Stimulated activated CD4-positive, alpha-beta T cell treated with anti-CD3 and anti-CD28 coated beads, Interleukin-15, amount 100 ng/mL, for 1 hour (primary cell): ENCODE results near the gene MED1.
A peak's percentile ranks its signal among the peaks of the same experiment; 100 is the strongest.
"Not testable (repeated sequence)": the region's sequence is repeated elsewhere in the genome, so short reads cannot be mapped to it uniquely, and the experiment has no call there.

Experiments
- DNase-seq, 2 donors: peaks; one replicate each; pipeline ENCODE4 v3.0.0-alpha.2; 2020; ENCODE audit warnings: low read depth in 1 of 2, low spot score in 1 of 2

The MED1 gene

GRCh38 chr17:39450847-39451581, at the start of gene MED1:
Gene MED1, minus strand, starts transcription at chr17:39451263. Its CDS starts 201 bp downstream, at chr17:39451062.
- peak; percentile 76 to 78 for DNase-seq

- DNase-seq = not testable (repeated sequence)
These were observed 45.9 kb upstream of the MED1 start for GRCh38 chr17:39496921-39497320.

GRCh38 chr17:39487946-39488345, 36.9 kb upstream of the MED1 start:
- DNase-seq = no peak

- DNase-seq = not testable (repeated sequence)
These were observed 36.4 kb upstream of the MED1 start for GRCh38 chr17:39487490-39487889.

- DNase-seq = no peak
These were observed 35.2 kb upstream of the MED1 start for GRCh38 chr17:39486242-39486641.

GRCh38 chr17:39485555-39485954, 34.5 kb upstream of the MED1 start:
- DNase-seq = no peak

- no peak for DNase-seq
These were observed 33.1 kb upstream of the MED1 start for GRCh38 chr17:39484178-39484577.

GRCh38 chr17:39483506-39483905, 32.4 kb upstream of the MED1 start:
- no peak for DNase-seq

GRCh38 chr17:39479631-39480030, 28.6 kb upstream of the MED1 start:
- DNase-seq = not testable (repeated sequence)

GRCh38 chr17:39473310-39473709, 22.2 kb upstream of the MED1 start:
- no peak for DNase-seq

GRCh38 chr17:39468610-39469009, 17.5 kb upstream of the MED1 start:
- not testable (repeated sequence) for DNase-seq

GRCh38 chr17:39464639-39465181, 13.6 kb upstream of the MED1 start:
- not testable (repeated sequence) for DNase-seq

- no peak for DNase-seq
These were observed 11.7 kb upstream of the MED1 start for GRCh38 chr17:39462631-39463375.

GRCh38 chr17:39461926-39462569, 11.0 kb upstream of the MED1 start:
- DNase-seq = peak in 1 of 2 donors; percentile 53

GRCh38 chr17:39461113-39461925, 10.3 kb upstream of the MED1 start, which contains the start of gene CDK12:
Gene CDK12, plus strand, starts transcription at chr17:39461486. Its CDS starts 586 bp downstream, at chr17:39462072.
- DNase-seq = peak; percentile 85 to 88

- DNase-seq = no peak
These were observed 4.9 kb upstream of the MED1 start for GRCh38 chr17:39455919-39456318.

GRCh38 chr17:39450051-39450450, 1.0 kb downstream of the MED1 start:
- DNase-seq = no peak

GRCh38 chr17:39447561-39447960, 3.5 kb downstream of the MED1 start:
- no peak for DNase-seq

- no peak for DNase-seq
These were observed 7.7 kb downstream of the MED1 start for GRCh38 chr17:39443326-39443725.

GRCh38 chr17:39439868-39440267, 11.2 kb downstream of the MED1 start:
- not testable (repeated sequence) for DNase-seq

GRCh38 chr17:39429600-39429999, 21.5 kb downstream of the MED1 start:
- no peak for DNase-seq
